ENCODE results near the gene CDH2. TPM values are rescaled to one million over a fixed set of nuclear protein-coding genes. Genes with fewer than 3 reads are reported as not detected.
A peak's percentile ranks its signal among the peaks of the same experiment; 100 is the strongest.

The CDH2 gene
- total and polyA plus RNA-seq, 2 experiments from 2014 or later: 14.7 to 36.9 TPM

- no peaks in the 10 kb centered on the region for H3K36me3 ChIP-seq (ENCODE audit: insufficient read depth)
Observed at GRCh38 chr18:28018351-28018750, 158.6 kb downstream of the CDH2 start.

GRCh38 chr18:28015671-28016070, 161.3 kb downstream of the CDH2 start:
- no peaks in the 10 kb centered on the region for H3K27me3 ChIP-seq (ENCODE audit: insufficient read depth)
- H3K27ac Mint-ChIP-seq: no peak overlapping the region
- H3K36me3 Mint-ChIP-seq (ENCODE audit: low read depth): no peaks in the 10 kb centered on the region
- no peak overlapping the region for H3K27ac ChIP-seq (ENCODE audit: low read depth)
- peaks cover 13% of the 10 kb centered on the region; the same call in 1 of the 2 replicates for H3K4me1 ChIP-seq (ENCODE audit: insufficient read depth)
- H3K9me3 Mint-ChIP-seq: no peaks in the 10 kb centered on the region
- TF ChIP-seq, protein P1, sequence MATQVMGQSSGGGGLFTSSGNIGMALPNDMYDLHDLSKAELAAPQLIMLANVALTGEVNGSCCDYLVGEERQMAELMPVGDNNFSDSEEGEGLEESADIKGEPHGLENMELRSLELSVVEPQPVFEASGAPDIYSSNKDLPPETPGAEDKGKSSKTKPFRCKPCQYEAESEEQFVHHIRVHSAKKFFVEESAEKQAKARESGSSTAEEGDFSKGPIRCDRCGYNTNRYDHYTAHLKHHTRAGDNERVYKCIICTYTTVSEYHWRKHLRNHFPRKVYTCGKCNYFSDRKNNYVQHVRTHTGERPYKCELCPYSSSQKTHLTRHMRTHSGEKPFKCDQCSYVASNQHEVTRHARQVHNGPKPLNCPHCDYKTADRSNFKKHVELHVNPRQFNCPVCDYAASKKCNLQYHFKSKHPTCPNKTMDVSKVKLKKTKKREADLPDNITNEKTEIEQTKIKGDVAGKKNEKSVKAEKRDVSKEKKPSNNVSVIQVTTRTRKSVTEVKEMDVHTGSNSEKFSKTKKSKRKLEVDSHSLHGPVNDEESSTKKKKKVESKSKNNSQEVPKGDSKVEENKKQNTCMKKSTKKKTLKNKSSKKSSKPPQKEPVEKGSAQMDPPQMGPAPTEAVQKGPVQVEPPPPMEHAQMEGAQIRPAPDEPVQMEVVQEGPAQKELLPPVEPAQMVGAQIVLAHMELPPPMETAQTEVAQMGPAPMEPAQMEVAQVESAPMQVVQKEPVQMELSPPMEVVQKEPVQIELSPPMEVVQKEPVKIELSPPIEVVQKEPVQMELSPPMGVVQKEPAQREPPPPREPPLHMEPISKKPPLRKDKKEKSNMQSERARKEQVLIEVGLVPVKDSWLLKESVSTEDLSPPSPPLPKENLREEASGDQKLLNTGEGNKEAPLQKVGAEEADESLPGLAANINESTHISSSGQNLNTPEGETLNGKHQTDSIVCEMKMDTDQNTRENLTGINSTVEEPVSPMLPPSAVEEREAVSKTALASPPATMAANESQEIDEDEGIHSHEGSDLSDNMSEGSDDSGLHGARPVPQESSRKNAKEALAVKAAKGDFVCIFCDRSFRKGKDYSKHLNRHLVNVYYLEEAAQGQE (IDR thresholded peaks at IDR 0.05; ENCODE audit: unreplicated experiment): no peak
- TF ChIP-seq, protein P2, sequence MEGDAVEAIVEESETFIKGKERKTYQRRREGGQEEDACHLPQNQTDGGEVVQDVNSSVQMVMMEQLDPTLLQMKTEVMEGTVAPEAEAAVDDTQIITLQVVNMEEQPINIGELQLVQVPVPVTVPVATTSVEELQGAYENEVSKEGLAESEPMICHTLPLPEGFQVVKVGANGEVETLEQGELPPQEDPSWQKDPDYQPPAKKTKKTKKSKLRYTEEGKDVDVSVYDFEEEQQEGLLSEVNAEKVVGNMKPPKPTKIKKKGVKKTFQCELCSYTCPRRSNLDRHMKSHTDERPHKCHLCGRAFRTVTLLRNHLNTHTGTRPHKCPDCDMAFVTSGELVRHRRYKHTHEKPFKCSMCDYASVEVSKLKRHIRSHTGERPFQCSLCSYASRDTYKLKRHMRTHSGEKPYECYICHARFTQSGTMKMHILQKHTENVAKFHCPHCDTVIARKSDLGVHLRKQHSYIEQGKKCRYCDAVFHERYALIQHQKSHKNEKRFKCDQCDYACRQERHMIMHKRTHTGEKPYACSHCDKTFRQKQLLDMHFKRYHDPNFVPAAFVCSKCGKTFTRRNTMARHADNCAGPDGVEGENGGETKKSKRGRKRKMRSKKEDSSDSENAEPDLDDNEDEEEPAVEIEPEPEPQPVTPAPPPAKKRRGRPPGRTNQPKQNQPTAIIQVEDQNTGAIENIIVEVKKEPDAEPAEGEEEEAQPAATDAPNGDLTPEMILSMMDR (conservative IDR thresholded peaks at IDR 0.05; ENCODE audit: low read depth in 2 of 2): no peak
- TF ChIP-seq STAT1 (IDR thresholded peaks at IDR 0.05; ENCODE audit: unreplicated experiment): no peak
- no peak for TF ChIP-seq ZNF331 (CRISPR knock-in tag; IDR thresholded peaks at IDR 0.05; ENCODE audit: low read depth)
- no peak for TF ChIP-seq CREB1 (CRISPR knock-in tag; IDR thresholded peaks at IDR 0.05; ENCODE audit: low read depth)
- TF ChIP-seq, protein P3, sequence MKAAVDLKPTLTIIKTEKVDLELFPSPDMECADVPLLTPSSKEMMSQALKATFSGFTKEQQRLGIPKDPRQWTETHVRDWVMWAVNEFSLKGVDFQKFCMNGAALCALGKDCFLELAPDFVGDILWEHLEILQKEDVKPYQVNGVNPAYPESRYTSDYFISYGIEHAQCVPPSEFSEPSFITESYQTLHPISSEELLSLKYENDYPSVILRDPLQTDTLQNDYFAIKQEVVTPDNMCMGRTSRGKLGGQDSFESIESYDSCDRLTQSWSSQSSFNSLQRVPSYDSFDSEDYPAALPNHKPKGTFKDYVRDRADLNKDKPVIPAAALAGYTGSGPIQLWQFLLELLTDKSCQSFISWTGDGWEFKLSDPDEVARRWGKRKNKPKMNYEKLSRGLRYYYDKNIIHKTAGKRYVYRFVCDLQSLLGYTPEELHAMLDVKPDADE (IDR thresholded peaks at IDR 0.05): no peak
- TF ChIP-seq EZH2phosphoT487 (IDR thresholded peaks at IDR 0.05; ENCODE audit: unreplicated experiment): no peak
- no peak for TF ChIP-seq JUNB (IDR thresholded peaks at IDR 0.05; ENCODE audit: unreplicated experiment)
- TF ChIP-seq EZH2 (IDR thresholded peaks at IDR 0.05; ENCODE audit: low read depth, unreplicated experiment): no peak
- ATAC-seq (peak; percentile 51; the same call in 2 of the 3 replicates), DNase-seq (ENCODE audit: low spot score) (peak; percentile 22)
- H3K4me3 ChIP-seq: no peak overlapping the region
- H2AFZ ChIP-seq: no peak overlapping the region
- H4K20me1 ChIP-seq (replicated peaks; ENCODE audit: insufficient read depth): no peaks in the 10 kb centered on the region
- H3K4me1 Mint-ChIP-seq: peaks cover 8% of the 10 kb centered on the region
- no peak overlapping the region for H3K4me3 Mint-ChIP-seq
- no peak overlapping the region for H3K4me2 ChIP-seq
- peaks cover 1% of the 10 kb centered on the region for H3K27me3 Mint-ChIP-seq (ENCODE audit: insufficient read depth, low read depth, poor library complexity)
- H3K36me3 ChIP-seq (ENCODE audit: insufficient read depth): no peaks in the 10 kb centered on the region
- H3K79me2 ChIP-seq (replicated peaks; ENCODE audit: insufficient read depth): no peaks in the 10 kb centered on the region
- H3F3A ChIP-seq (replicated peaks; ENCODE audit: low read depth): no peaks in the 10 kb centered on the region
- no peaks in the 10 kb centered on the region for H3K9me2 ChIP-seq (ENCODE audit: insufficient read depth)

More at GRCh38 chr18:28018351-28018750, 158.6 kb downstream of the CDH2 start:
- no peaks in the 10 kb centered on the region for H3K9me2 ChIP-seq (ENCODE audit: insufficient read depth)
- H3K4me1 ChIP-seq (ENCODE audit: insufficient read depth): no peaks in the 10 kb centered on the region
- no peaks in the 10 kb centered on the region for H4K20me1 ChIP-seq (replicated peaks; ENCODE audit: insufficient read depth)
- DNase-seq (ENCODE audit: low spot score): no peak
- no peak for ATAC-seq
- TF ChIP-seq EZH2phosphoT487 (IDR thresholded peaks at IDR 0.05; ENCODE audit: unreplicated experiment): no peak
- H3K27ac Mint-ChIP-seq: no peak overlapping the region
- H3K4me3 ChIP-seq: no peak overlapping the region
- no peaks in the 10 kb centered on the region for H3K36me3 Mint-ChIP-seq (ENCODE audit: low read depth)
- 0 out of 3 replicates have a peak, but pooled peaks cover 2% of the 10 kb centered on the region for H3K4me1 Mint-ChIP-seq
- no peak overlapping the region for H2AFZ ChIP-seq
- H3K27ac ChIP-seq (ENCODE audit: low read depth): no peak overlapping the region
- H3K4me3 Mint-ChIP-seq: no peak overlapping the region
- no peaks in the 10 kb centered on the region for H3K79me2 ChIP-seq (replicated peaks; ENCODE audit: insufficient read depth)
- H3K4me2 ChIP-seq: no peak overlapping the region
- no peaks in the 10 kb centered on the region for H3K9me3 Mint-ChIP-seq
- no peaks in the 10 kb centered on the region for H3K27me3 ChIP-seq (ENCODE audit: insufficient read depth)
- no peaks in the 10 kb centered on the region for H3F3A ChIP-seq (replicated peaks; ENCODE audit: low read depth)
- no peaks in the 10 kb centered on the region for H3K27me3 Mint-ChIP-seq (ENCODE audit: insufficient read depth, low read depth, poor library complexity)
